H1 (cell line): ENCODE data around the gene YIPF7. TPM values are rescaled to one million over a fixed set of nuclear protein-coding genes. Genes with fewer than 3 reads are reported as not detected.

Experiments used
- BACH1 ChIP-seq: IDR thresholded peaks from 2 replicates; pipeline ENCODE4 v1.6.1; 2012; ENCODE audit warnings: low read length, improper control_type of control experiment
- CREB1 ChIP-seq: IDR thresholded peaks from 2 replicates; pipeline ENCODE4 v1.6.1; 2012; ENCODE audit warnings: inconsistent platforms
- SIRT6 ChIP-seq: IDR thresholded peaks from one replicate; pipeline ENCODE4 v1.7.1; 2012; ENCODE audit warnings: low read length, inconsistent platforms
- polyA plus RNA-seq, 7 experiments: library from polyadenylated mRNA; depleted of rRNA in 3 of 7; stranded (reverse) in 5 of 7; unstranded in 2 of 7; fragments of >200 nt in 5 of 7; fragments of 200-250 nt in 2 of 7; gene quantifications; 1 replicate in 5 of 7; 2 replicates in 1 of 7; 4 replicates in 1 of 7; pipeline versions ENCODE4 v1.2.1 to v1.2.3, GENCODE V29; 2011 to 2013; ENCODE audit warnings: missing spikeins in 2 of 7, mixed read lengths in 2 of 7
- total RNA-seq: library from RNA; stranded (reverse); fragmentation: NEBNext Ultra II Directional; extraction: Animal tissue kit (Norgen Biotek cat#: 25700); gene quantifications from 2 replicates; pipeline ENCODE4 v1.2.1, GENCODE V29; 2021

YIPF7 gene
- total and polyA plus RNA-seq, 2 of the 8 experiments (the other 6 are each of a cell fraction or from before 2014, with no cell fraction given), result not detected

DNA sequence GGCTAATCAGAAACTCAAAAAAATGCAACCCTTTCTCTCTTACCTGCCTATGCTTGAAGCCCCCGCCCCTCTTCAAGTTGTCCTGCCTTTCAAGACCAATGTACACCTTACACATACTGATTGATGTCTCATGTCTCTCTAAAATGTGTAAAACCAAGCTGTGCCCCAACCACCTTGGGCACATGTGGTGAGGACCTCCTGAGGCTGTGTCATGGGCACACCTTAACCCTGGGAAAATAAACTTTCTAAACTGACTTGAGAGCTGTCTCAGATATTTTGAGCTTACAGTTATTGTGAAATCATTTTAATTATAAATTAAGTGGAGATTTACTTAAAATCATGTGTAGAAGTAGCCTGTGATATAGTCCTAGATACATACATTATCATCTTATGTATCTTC lies 49.0 kb upstream of the YIPF7 start (continued):
- TF ChIP-seq BACH1 (no peak), SIRT6 (no peak), CREB1 (no peak)
